Panc1 (cell line): ENCODE data around the gene SVOP.

ENCODE experiments used
- POLR2AphosphoS5 ChIP-seq: IDR thresholded peaks from 2 replicates; pipeline ENCODE4 v1.6.1; 2012; ENCODE audit warnings: mild to moderate bottlenecking, low read depth, low read length, moderate library complexity
- SIN3A ChIP-seq: IDR thresholded peaks from 2 replicates; pipeline ENCODE4 v1.6.1; 2012; ENCODE audit warnings: low read depth, mild to moderate bottlenecking, low read length, moderate library complexity, borderline replicate concordance; ENCODE audit not compliant: insufficient read depth
- TF ChIP-seq, protein P1 (sequence below): fragments of 450-650 bp; IDR thresholded peaks from 2 replicates; pipeline ENCODE4 v1.5.1; 2017; ENCODE audit warnings: mild to moderate bottlenecking
- TF ChIP-seq, protein P2 (sequence below), 2 experiments: IDR thresholded peaks; 2 replicates each; pipeline ENCODE4 v1.6.1; 2011 to 2012; ENCODE audit warnings: low read depth in 2 of 2, control low read depth in 1 of 2, low read length in 1 of 2, mild to moderate bottlenecking in 1 of 2, moderate library complexity in 1 of 2; ENCODE audit not compliant: insufficient read depth in 1 of 2

DNA sequence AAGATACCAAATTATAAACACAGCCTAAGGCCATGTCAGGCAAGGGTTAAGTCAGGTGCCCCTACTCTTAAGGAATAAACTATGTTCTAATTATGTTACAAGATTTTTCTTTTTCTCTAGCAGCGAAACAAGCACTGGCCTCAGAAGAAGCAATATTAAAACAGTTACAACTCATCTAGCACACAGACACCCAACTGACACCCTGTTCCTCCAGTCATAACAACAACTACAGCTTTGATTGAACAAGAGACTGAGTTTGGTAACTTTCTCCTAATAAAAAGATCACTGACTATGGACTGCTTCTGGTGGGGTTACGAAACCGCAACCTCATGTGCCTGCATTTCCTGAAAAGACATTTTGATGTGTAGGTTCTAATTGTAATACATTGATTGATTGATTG, 144.3 kb downstream of the SVOP start:
- TF ChIP-seq, protein P1, sequence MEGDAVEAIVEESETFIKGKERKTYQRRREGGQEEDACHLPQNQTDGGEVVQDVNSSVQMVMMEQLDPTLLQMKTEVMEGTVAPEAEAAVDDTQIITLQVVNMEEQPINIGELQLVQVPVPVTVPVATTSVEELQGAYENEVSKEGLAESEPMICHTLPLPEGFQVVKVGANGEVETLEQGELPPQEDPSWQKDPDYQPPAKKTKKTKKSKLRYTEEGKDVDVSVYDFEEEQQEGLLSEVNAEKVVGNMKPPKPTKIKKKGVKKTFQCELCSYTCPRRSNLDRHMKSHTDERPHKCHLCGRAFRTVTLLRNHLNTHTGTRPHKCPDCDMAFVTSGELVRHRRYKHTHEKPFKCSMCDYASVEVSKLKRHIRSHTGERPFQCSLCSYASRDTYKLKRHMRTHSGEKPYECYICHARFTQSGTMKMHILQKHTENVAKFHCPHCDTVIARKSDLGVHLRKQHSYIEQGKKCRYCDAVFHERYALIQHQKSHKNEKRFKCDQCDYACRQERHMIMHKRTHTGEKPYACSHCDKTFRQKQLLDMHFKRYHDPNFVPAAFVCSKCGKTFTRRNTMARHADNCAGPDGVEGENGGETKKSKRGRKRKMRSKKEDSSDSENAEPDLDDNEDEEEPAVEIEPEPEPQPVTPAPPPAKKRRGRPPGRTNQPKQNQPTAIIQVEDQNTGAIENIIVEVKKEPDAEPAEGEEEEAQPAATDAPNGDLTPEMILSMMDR: no peak
- TF ChIP-seq POLR2AphosphoS5 (no peak), SIN3A (no peak)
- TF ChIP-seq, protein P2, sequence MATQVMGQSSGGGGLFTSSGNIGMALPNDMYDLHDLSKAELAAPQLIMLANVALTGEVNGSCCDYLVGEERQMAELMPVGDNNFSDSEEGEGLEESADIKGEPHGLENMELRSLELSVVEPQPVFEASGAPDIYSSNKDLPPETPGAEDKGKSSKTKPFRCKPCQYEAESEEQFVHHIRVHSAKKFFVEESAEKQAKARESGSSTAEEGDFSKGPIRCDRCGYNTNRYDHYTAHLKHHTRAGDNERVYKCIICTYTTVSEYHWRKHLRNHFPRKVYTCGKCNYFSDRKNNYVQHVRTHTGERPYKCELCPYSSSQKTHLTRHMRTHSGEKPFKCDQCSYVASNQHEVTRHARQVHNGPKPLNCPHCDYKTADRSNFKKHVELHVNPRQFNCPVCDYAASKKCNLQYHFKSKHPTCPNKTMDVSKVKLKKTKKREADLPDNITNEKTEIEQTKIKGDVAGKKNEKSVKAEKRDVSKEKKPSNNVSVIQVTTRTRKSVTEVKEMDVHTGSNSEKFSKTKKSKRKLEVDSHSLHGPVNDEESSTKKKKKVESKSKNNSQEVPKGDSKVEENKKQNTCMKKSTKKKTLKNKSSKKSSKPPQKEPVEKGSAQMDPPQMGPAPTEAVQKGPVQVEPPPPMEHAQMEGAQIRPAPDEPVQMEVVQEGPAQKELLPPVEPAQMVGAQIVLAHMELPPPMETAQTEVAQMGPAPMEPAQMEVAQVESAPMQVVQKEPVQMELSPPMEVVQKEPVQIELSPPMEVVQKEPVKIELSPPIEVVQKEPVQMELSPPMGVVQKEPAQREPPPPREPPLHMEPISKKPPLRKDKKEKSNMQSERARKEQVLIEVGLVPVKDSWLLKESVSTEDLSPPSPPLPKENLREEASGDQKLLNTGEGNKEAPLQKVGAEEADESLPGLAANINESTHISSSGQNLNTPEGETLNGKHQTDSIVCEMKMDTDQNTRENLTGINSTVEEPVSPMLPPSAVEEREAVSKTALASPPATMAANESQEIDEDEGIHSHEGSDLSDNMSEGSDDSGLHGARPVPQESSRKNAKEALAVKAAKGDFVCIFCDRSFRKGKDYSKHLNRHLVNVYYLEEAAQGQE (IDR thresholded peaks at IDR 0.05; ENCODE audit: insufficient read depth in 1 of 2, low read depth in 2 of 2, low read length in 1 of 2): no peak
